ENCODE data around the gene DPP7.

DPP7 gene

DNA sequence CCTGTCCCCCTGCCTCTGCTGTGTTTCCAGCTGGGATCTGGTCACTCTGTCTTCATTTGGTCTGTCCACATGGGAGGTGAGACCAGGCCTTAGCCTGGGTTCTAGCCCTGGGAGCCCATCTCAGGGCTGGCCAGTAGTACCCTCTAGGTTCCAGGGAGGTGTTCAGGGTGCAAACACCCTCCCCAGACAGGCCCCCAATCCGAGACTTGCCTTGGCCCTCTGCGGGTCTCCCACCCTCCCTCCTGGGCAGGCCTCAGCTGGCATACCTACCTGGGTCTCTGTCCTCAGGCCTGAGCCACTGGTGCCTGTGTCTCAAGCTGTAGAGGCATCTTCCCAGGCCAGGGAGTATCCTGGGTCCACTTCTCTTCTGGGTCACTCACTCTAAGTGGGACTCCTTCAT lies 43.3 kb downstream of the DPP7 start:
- FAIRE-seq (no peak), DNase-seq (ENCODE audit: insufficient read length, low spot score) (no peak)
- TF ChIP-seq CTCF (IDR thresholded peaks at IDR 0.05; ENCODE audit: insufficient read depth, missing control alignments) = no peak

DNA sequence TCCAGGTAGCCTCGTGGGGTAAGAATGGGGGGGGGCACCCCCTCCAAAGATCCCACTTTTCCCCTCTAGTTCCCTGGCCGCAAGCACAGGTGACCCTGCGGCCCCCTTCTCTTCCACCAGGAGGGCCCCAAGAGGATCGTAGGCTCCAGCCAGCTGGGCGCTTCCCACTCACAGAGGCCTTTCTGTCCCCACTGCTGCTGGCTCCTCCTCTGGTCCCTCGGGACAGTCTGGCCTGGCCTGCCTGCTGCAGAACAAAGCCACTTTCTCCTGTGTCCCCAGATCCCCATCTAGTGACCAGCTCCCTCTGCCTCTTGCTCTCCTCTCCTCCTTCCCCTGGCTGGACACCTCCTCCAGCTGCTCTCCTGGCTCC lies 43.6 kb downstream of the DPP7 start:
- DNase-seq (ENCODE audit: insufficient read length, low spot score) (no peak), FAIRE-seq (no peak)
- TF ChIP-seq CTCF (IDR thresholded peaks at IDR 0.05; ENCODE audit: insufficient read depth, missing control alignments) = no peak

- no peak for DNase-seq (ENCODE audit: insufficient read length, low spot score)
- no peak for FAIRE-seq
- no peak for TF ChIP-seq CTCF (IDR thresholded peaks at IDR 0.05; ENCODE audit: insufficient read depth, missing control alignments)
Observed at GRCh38 chr9:137070201-137070905, 44.2 kb downstream of the DPP7 start, which contains the start of gene SAPCD2. SAPCD2 (minus strand) TSS chr9:137070557; CDS start chr9:137070460, 97 bp downstream.

DNA sequence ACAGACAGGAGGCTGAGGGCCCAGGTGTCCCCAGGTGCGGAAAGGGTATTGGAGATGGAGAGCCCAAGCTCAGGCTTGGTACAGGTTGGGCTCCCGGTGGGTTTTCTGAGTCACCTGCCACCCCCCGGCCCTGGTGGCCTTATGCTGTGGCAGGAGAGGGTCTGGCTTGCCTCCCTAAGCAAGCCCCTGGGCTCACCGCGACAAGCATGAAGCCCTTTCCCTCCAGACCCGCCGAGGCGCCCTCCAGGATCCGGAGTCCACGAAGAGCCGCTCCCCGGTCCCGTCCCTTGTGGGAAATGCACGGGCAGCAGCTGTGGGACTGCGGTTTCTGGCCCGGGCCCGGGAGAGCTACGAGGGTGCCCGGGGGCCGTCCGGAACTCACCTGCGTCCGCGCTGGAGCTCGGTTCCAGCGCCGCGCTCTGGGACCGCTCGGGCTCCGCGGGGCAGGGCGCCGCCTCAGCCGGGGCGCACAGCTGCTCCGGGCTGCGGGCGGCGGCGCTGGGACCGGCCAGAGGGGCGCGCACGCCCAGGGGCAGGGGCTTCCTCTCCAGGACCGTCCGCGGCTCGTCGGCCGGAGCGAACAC lies 44.9 kb downstream of the DPP7 start:
- no peak for DNase-seq (ENCODE audit: insufficient read length, low spot score)
- no peak for TF ChIP-seq CTCF (IDR thresholded peaks at IDR 0.05; ENCODE audit: insufficient read depth, missing control alignments)
- FAIRE-seq = no peak

DNA sequence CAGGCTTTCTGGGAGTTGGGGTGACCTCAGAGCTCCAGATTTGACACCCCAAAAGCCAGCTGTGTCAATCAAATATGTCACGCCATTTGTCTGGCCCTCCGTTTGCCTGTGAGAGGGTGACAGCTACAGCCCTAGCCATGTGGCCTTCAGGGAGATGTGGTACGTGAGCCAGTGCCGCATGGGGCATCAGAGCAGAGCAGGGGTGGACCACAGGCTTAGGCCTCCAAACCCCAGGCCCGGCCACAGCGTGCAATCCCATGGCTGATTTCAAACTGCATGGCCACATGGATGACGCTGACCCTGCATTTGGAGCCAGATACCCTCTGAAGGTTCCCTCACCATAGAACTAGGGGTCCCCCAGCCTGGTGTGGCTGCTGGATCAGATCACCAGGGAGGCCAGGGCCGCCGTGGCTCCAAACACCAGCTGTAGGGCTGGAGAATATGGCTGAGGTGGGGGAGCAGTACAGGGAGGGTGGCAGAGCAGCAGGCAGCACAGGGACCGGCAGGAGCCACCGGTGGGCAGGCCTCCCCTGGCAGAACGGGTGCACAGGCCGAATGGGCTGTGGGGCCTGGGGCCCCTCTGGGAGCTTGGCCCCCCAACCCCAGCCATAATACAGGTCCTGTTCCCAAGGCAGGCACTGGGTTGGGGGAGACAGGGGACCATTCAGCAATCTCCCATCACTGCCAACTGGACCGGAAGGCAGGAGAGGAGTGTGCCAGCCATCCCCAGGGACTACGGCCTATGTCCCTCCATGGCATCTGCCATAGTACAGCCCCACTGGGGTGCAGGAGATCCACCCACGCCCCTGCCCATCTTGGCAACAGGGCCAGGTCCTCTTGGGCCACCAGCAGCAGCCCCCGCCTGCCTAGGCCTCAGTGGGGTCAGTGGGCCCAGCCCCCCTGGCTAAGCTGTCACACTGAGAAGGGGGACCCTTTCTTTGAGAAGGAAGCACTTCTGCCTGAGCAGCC lies 45.7 kb downstream of the DPP7 start:
- TF ChIP-seq CTCF (IDR thresholded peaks at IDR 0.05; ENCODE audit: insufficient read depth, missing control alignments) = no peak
- DNase-seq (ENCODE audit: insufficient read length, low spot score) = no peak
- FAIRE-seq = no peak

- TF ChIP-seq CTCF (IDR thresholded peaks at IDR 0.05; ENCODE audit: insufficient read depth, missing control alignments) = peak; percentile 72
- no peak for DNase-seq (ENCODE audit: insufficient read length, low spot score)
Observed at GRCh38 chr9:137067860-137068538, 46.5 kb downstream of the DPP7 start.

More at GRCh38 chr9:137067860-137068538, 46.5 kb downstream of the DPP7 start:
- no peak for FAIRE-seq
